GM12878 (cell line): ENCODE data around the gene DLG1.
"Not testable (repeated sequence)": the region's sequence is repeated elsewhere in the genome, so short reads cannot be mapped to it uniquely, and the experiment has no call there.

Experiments used
- CREM ChIP-seq: IDR thresholded peaks from 2 replicates; pipeline ENCODE4 v1.6.1; 2014; ENCODE audit warnings: antibody characterized with exemption, low read depth
- JUNB ChIP-seq: IDR thresholded peaks from 2 replicates; pipeline ENCODE4 v1.6.1; 2016; ENCODE audit warnings: antibody characterized with exemption, mild to moderate bottlenecking
- POLR2AphosphoS5 ChIP-seq: IDR thresholded peaks from 2 replicates; pipeline ENCODE4 v1.6.1; 2011; ENCODE audit warnings: mild to moderate bottlenecking, low read length, inconsistent platforms
- RAD21 ChIP-seq: IDR thresholded peaks from 2 replicates; pipeline ENCODE4 v1.6.1; 2011; ENCODE audit warnings: mild to moderate bottlenecking, low read depth, low read length, moderate library complexity; ENCODE audit not compliant: insufficient read depth
- SP1 ChIP-seq: IDR thresholded peaks from one replicate; pipeline ENCODE4 v1.6.1; 2011; ENCODE audit warnings: low read depth, low read length
- ZBTB40 ChIP-seq: fragments of 450-650 bp; IDR thresholded peaks from 2 replicates; pipeline ENCODE4 v1.6.1; 2016; ENCODE audit warnings: mild to moderate bottlenecking, moderate library complexity, borderline replicate concordance
- TF ChIP-seq, protein P1 (sequence below), 3 experiments: IDR thresholded peaks in 2 of 3; conservative IDR thresholded peaks in 1 of 3; 2 replicates each; pipeline ENCODE4 v1.5.1; 2011; ENCODE audit warnings: low read depth in 3 of 3, low read length in 3 of 3, mild to moderate bottlenecking in 3 of 3, control low read depth in 2 of 3, moderate library complexity in 2 of 3, inconsistent platforms in 1 of 3, mixed read lengths in 1 of 3; ENCODE audit not compliant: control insufficient read depth in 2 of 3, insufficient read depth in 1 of 3; ENCODE audit errors: extremely low read depth in 1 of 3

GRCh38 chr3:197033764-197034163 is 264.6 kb downstream of the DLG1 start:
- TF ChIP-seq JUNB, SP1, POLR2AphosphoS5, RAD21, ZBTB40, CREM: not testable (repeated sequence)
- TF ChIP-seq, protein P1, sequence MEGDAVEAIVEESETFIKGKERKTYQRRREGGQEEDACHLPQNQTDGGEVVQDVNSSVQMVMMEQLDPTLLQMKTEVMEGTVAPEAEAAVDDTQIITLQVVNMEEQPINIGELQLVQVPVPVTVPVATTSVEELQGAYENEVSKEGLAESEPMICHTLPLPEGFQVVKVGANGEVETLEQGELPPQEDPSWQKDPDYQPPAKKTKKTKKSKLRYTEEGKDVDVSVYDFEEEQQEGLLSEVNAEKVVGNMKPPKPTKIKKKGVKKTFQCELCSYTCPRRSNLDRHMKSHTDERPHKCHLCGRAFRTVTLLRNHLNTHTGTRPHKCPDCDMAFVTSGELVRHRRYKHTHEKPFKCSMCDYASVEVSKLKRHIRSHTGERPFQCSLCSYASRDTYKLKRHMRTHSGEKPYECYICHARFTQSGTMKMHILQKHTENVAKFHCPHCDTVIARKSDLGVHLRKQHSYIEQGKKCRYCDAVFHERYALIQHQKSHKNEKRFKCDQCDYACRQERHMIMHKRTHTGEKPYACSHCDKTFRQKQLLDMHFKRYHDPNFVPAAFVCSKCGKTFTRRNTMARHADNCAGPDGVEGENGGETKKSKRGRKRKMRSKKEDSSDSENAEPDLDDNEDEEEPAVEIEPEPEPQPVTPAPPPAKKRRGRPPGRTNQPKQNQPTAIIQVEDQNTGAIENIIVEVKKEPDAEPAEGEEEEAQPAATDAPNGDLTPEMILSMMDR (IDR thresholded peaks at IDR 0.05 in 2 of 3, conservative IDR thresholded peaks at IDR 0.05 in 1 of 3; ENCODE audit: control insufficient read depth in 2 of 3, extremely low read depth in 1 of 3, insufficient read depth in 1 of 3, low read depth in 3 of 3, low read length in 3 of 3), result not testable (repeated sequence)
